ENCODE measurements around the gene CCDC13. TPM values are rescaled to one million over a fixed set of nuclear protein-coding genes. Genes with fewer than 3 reads are reported as not detected.

CCDC13 gene
- total RNA-seq, 1 donor from 2014 or later: 1.3 TPM

GRCh38 chr3:42736531-42736930, 36.5 kb downstream of the CCDC13 start:
- Mint-ChIP-seq H3K27me3 (ENCODE audit: low read depth, unreplicated experiment) (peaks cover 14% of the 10 kb centered on the region), H3K27ac (ENCODE audit: unreplicated experiment) (no peak overlapping the region), H3K36me3 (ENCODE audit: low read depth, unreplicated experiment) (no peaks in the 10 kb centered on the region), H3K4me3 (ENCODE audit: unreplicated experiment) (no peak overlapping the region), H3K9me3 (ENCODE audit: unreplicated experiment) (peaks cover 9% of the 10 kb centered on the region), H3K4me1 (ENCODE audit: low read depth, unreplicated experiment) (no peaks in the 10 kb centered on the region)
- H3K36me3 ChIP-seq (ENCODE audit: insufficient read depth, low read length): no peaks in the 10 kb centered on the region
- no peak for DNase-seq (ENCODE audit: low read depth)
- H3K9me3 ChIP-seq (ENCODE audit: insufficient read depth, low read depth, low read length): no peaks in the 10 kb centered on the region
- no peak for FAIRE-seq
- TF ChIP-seq EZH2 (IDR thresholded peaks at IDR 0.05; ENCODE audit: insufficient read depth, low read length) (no peak), CTCF (IDR thresholded peaks at IDR 0.05; ENCODE audit: insufficient read depth, low read depth, low read length) (no peak)
- no peaks in the 10 kb centered on the region for H3K4me1 ChIP-seq (ENCODE audit: insufficient read depth, low read length)
- H3K27me3 ChIP-seq (ENCODE audit: insufficient read depth, low read length): no peaks in the 10 kb centered on the region
- H3K79me2 ChIP-seq (ENCODE audit: insufficient read depth, low read length): no peaks in the 10 kb centered on the region
- no peak overlapping the region for H3K27ac ChIP-seq (ENCODE audit: low read depth, low read length)
- H3K4me2 ChIP-seq (ENCODE audit: low read length): no peak overlapping the region
- H3K4me3 ChIP-seq (ENCODE audit: insufficient read depth, low read depth, low read length): no peak overlapping the region
- no peak overlapping the region for H3K9ac ChIP-seq (ENCODE audit: low read length)
- no peak overlapping the region for H2AFZ ChIP-seq (ENCODE audit: low read depth, low read length)
- H4K20me1 ChIP-seq (ENCODE audit: insufficient read depth, low read length): no peaks in the 10 kb centered on the region

- Mint-ChIP-seq H3K4me3 (ENCODE audit: unreplicated experiment) (no peak overlapping the region), H3K36me3 (ENCODE audit: low read depth, unreplicated experiment) (no peaks in the 10 kb centered on the region), H3K9me3 (ENCODE audit: unreplicated experiment) (peaks cover 9% of the 10 kb centered on the region), H3K4me1 (ENCODE audit: low read depth, unreplicated experiment) (no peaks in the 10 kb centered on the region), H3K27me3 (ENCODE audit: low read depth, unreplicated experiment) (peaks cover 14% of the 10 kb centered on the region), H3K27ac (ENCODE audit: unreplicated experiment) (no peak overlapping the region)
- Histone ChIP-seq H4K20me1 (ENCODE audit: insufficient read depth, low read length) (no peaks in the 10 kb centered on the region), H3K4me1 (ENCODE audit: insufficient read depth, low read length) (no peaks in the 10 kb centered on the region), H3K4me2 (ENCODE audit: low read length) (no peak overlapping the region), H3K27ac (ENCODE audit: low read depth, low read length) (no peak overlapping the region), H3K36me3 (ENCODE audit: insufficient read depth, low read length) (no peaks in the 10 kb centered on the region), H3K79me2 (ENCODE audit: insufficient read depth, low read length) (no peaks in the 10 kb centered on the region), H3K4me3 (ENCODE audit: insufficient read depth, low read depth, low read length) (no peak overlapping the region), H3K9ac (ENCODE audit: low read length) (no peak overlapping the region), H3K27me3 (ENCODE audit: insufficient read depth, low read length) (no peaks in the 10 kb centered on the region), H3K9me3 (ENCODE audit: insufficient read depth, low read depth, low read length) (no peaks in the 10 kb centered on the region), H2AFZ (ENCODE audit: low read depth, low read length) (no peak overlapping the region)
- DNase-seq (ENCODE audit: low read depth) (no peak), FAIRE-seq (no peak)
- no peak for TF ChIP-seq EZH2 (IDR thresholded peaks at IDR 0.05; ENCODE audit: insufficient read depth, low read length)
- TF ChIP-seq CTCF (IDR thresholded peaks at IDR 0.05; ENCODE audit: insufficient read depth, low read depth, low read length): no peak
Measured at GRCh38 chr3:42736081-42736480, 37.0 kb downstream of the CCDC13 start.

DNA sequence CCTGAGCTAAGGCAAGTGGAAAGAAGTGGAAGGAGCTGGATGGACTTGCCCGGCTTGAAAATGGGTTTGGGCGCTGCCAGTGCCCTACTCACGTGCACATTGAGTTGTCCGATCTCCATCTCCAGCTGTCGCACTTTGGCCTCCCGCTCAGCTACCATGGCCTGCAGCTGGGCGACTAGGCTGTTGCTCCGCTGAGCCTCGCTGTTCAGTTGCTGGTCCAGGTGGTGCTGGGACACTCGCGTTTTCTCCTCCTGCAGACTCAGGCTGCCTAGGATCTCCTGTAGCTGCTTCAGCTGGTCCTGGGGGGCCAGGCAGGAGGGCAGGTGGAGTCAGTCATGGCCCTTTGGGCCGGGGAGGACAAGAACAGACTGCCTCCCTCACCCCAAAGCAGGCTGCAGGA, 37.4 kb downstream of the CCDC13 start:
- no peak for TF ChIP-seq EZH2 (IDR thresholded peaks at IDR 0.05; ENCODE audit: insufficient read depth, low read length)
- TF ChIP-seq CTCF (IDR thresholded peaks at IDR 0.05; ENCODE audit: insufficient read depth, low read depth, low read length): no peak
- Histone ChIP-seq H3K4me1 (ENCODE audit: insufficient read depth, low read length) (no peaks in the 10 kb centered on the region), H3K4me2 (ENCODE audit: low read length) (no peak overlapping the region), H3K4me3 (ENCODE audit: insufficient read depth, low read depth, low read length) (no peak overlapping the region), H3K27me3 (ENCODE audit: insufficient read depth, low read length) (no peaks in the 10 kb centered on the region), H3K9ac (ENCODE audit: low read length) (no peak overlapping the region), H2AFZ (ENCODE audit: low read depth, low read length) (no peak overlapping the region), H3K27ac (ENCODE audit: low read depth, low read length) (no peak overlapping the region), H3K36me3 (ENCODE audit: insufficient read depth, low read length) (no peaks in the 10 kb centered on the region), H3K79me2 (ENCODE audit: insufficient read depth, low read length) (no peaks in the 10 kb centered on the region), H4K20me1 (ENCODE audit: insufficient read depth, low read length) (no peaks in the 10 kb centered on the region), H3K9me3 (ENCODE audit: insufficient read depth, low read depth, low read length) (no peaks in the 10 kb centered on the region)
- H3K36me3 Mint-ChIP-seq (ENCODE audit: low read depth, unreplicated experiment): no peaks in the 10 kb centered on the region
- no peaks in the 10 kb centered on the region for H3K4me1 Mint-ChIP-seq (ENCODE audit: low read depth, unreplicated experiment)
- FAIRE-seq: no peak
- H3K9me3 Mint-ChIP-seq (ENCODE audit: unreplicated experiment): peaks cover 9% of the 10 kb centered on the region
- DNase-seq (ENCODE audit: low read depth): no peak
- no peak overlapping the region for H3K27ac Mint-ChIP-seq (ENCODE audit: unreplicated experiment)
- no peak overlapping the region for H3K4me3 Mint-ChIP-seq (ENCODE audit: unreplicated experiment)
- H3K27me3 Mint-ChIP-seq (ENCODE audit: low read depth, unreplicated experiment): peaks cover 14% of the 10 kb centered on the region
